Central memory CD8-positive, alpha-beta T cell (primary cell): ENCODE measurements around the gene TBC1D10A.

Experiments used
- ATAC-seq: fragments of 150-1000 bp; cut with Tn5 transposase; replicated peaks from 2 replicates; pipeline ENCODE4 v1.10.0; 2022; ENCODE audit warnings: mild to moderate bottlenecking, moderate FRiP score, moderate number of reproducible peaks; ENCODE audit not compliant: poor library complexity, severe bottlenecking; ENCODE audit errors: extremely low read depth
- DNase-seq, 2 donors: peaks; one replicate each; pipeline ENCODE4 v3.0.0; 2021; ENCODE audit warnings: low spot score in 2 of 2
- H3K27ac Mint-ChIP-seq: one replicate; pipeline ENCODE4 v1.8.0; 2022; ENCODE audit warnings: low read depth, mild to moderate bottlenecking, moderate library complexity, mixed read lengths
- H3K27me3 Mint-ChIP-seq: one replicate; pipeline ENCODE4 v1.8.0; 2022; ENCODE audit warnings: mixed read lengths
- H3K36me3 Mint-ChIP-seq: one replicate; pipeline ENCODE4 v1.8.0; 2022; ENCODE audit warnings: mild to moderate bottlenecking, moderate library complexity, mixed read lengths; ENCODE audit not compliant: insufficient read depth
- H3K4me1 Mint-ChIP-seq: one replicate; pipeline ENCODE4 v1.8.0; 2022; ENCODE audit warnings: mixed read lengths
- H3K4me3 Mint-ChIP-seq: one replicate; pipeline ENCODE4 v1.8.0; 2022; ENCODE audit warnings: mild to moderate bottlenecking, moderate library complexity, mixed read lengths
- H3K9me3 Mint-ChIP-seq: one replicate; pipeline ENCODE4 v1.8.0; 2022; ENCODE audit warnings: mixed read lengths

TBC1D10A gene

GRCh38 chr22:30245985-30246813 is 80.5 kb downstream of the TBC1D10A start, which contains the start of gene LIF:
LIF (minus strand) TSS chr22:30246759; CDS start chr22:30246695, 64 bp downstream.
- peak; percentile 87 for ATAC-seq
- Mint-ChIP-seq H3K4me1 (peaks cover 28% of the 10 kb centered on the region), H3K4me3 (peak within 1 kb of the TSS; percentile 77), H3K27ac (no peak within 1 kb of the TSS), H3K9me3 (no peaks in the 10 kb centered on the region), H3K27me3 (peaks cover 44% of the 10 kb centered on the region), H3K36me3 (peaks cover 2% of the 10 kb centered on the region)
- peak in 1 of 2 donors; percentile 22 for DNase-seq

DNA sequence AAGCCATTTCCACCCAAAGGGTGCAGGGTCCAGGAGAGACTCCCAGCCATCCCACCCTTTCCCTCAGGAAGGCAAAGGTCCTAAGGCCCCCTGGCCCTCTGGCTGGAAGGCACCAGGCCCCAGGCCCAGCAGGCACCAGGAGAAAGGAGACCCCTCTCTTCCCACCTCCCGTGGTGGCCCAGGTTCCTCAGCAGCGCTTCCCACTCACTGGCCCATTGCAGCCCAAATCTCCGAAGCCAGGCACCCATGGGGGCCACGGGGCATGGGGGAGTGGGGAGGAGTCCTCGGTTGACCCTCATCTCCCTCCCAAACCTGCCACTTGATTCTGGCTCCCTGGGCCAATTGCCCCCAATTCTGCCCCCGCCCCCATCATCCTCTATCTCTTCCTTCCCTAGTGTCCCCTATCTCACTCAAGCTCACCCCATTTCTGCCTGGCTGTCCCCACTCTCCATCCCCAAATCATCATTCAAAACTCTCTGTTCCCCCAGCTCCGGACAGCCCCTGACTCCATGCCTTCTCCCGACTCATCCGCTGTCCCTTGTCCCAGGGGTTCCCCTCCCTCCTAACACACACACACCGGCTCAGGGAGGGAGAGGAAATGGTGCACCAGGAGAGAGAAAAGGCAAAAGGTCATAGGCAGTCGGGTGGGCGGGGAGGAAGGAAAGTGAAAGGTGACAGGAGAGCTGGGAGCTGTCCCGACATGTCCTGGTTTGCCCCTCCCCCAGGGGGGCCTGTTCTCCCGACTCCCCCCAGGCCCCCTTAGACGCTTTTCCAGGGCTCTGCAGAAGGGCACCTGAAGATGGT is 81.4 kb downstream of the TBC1D10A start:
- Mint-ChIP-seq H3K4me3 (peak overlapping the region; percentile 77), H3K9me3 (no peaks in the 10 kb centered on the region), H3K4me1 (peaks cover 28% of the 10 kb centered on the region), H3K27me3 (peaks cover 44% of the 10 kb centered on the region), H3K36me3 (peaks cover 2% of the 10 kb centered on the region), H3K27ac (no peak overlapping the region)
- DNase-seq (no peak), ATAC-seq (no peak)

- Mint-ChIP-seq H3K27me3 (peaks cover 44% of the 10 kb centered on the region), H3K4me3 (no peak overlapping the region), H3K9me3 (no peaks in the 10 kb centered on the region), H3K36me3 (peaks cover 2% of the 10 kb centered on the region), H3K4me1 (peaks cover 28% of the 10 kb centered on the region), H3K27ac (no peak overlapping the region)
- no peak for DNase-seq
- no peak for ATAC-seq
Measured at GRCh38 chr22:30244641-30245040, 82.1 kb downstream of the TBC1D10A start.

DNA sequence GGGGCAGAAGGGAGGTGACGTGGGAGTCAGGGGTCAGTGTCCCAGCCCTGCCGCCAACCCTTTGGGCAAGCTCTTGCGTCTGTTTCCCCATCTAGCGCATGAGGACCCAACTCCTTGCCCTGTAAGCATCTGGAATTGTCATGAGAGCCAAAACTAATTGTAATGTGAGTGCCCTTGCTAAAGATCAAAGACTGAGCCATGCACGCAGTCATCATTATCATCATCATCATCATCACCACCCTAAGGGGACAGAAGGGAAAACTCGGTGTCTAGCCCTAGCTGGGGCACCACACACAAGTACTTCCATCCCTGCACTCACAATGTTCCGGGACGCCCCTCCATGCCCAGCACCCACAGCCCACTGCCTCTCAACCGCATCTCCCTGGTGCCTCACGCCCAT is 82.7 kb downstream of the TBC1D10A start:
- Mint-ChIP-seq H3K9me3 (no peaks in the 10 kb centered on the region), H3K36me3 (peaks cover 2% of the 10 kb centered on the region), H3K4me1 (peaks cover 28% of the 10 kb centered on the region), H3K4me3 (no peak overlapping the region), H3K27me3 (peaks cover 44% of the 10 kb centered on the region), H3K27ac (no peak overlapping the region)
- no peak for ATAC-seq
- no peak for DNase-seq

- no peak overlapping the region for H3K4me3 Mint-ChIP-seq
- H3K27me3 Mint-ChIP-seq: peaks cover 41% of the 10 kb centered on the region
- peaks cover 2% of the 10 kb centered on the region for H3K36me3 Mint-ChIP-seq
- no peak for ATAC-seq
- no peaks in the 10 kb centered on the region for H3K9me3 Mint-ChIP-seq
- DNase-seq: no peak
- H3K4me1 Mint-ChIP-seq: peaks cover 25% of the 10 kb centered on the region
- H3K27ac Mint-ChIP-seq: no peak overlapping the region
Measured at GRCh38 chr22:30243661-30244060, 83.1 kb downstream of the TBC1D10A start.
